K562 (cell line): Measurements from ENCODE around the gene POLL. TPM values are rescaled to one million over a fixed set of nuclear protein-coding genes. Genes with fewer than 3 reads are reported as not detected.

ENCODE experiments used
- BDP1 ChIP-seq: IDR thresholded peaks from 3 replicates; pipeline ENCODE4 v1.6.1; 2011; ENCODE audit not compliant: insufficient read length, insufficient read depth
- C11orf30 ChIP-seq: fragments of 450-650 bp; IDR thresholded peaks from 2 replicates; pipeline ENCODE4 v1.6.1; 2016; ENCODE audit warnings: low read depth, mild to moderate bottlenecking
- ETV5 ChIP-seq: sonication (generic); formaldehyde crosslinking; IDR thresholded peaks from 2 replicates; pipeline ENCODE4 v1.4.0; 2020; ENCODE audit warnings: low read depth, mild to moderate bottlenecking, missing genetic modification reagents
- FOXK2 ChIP-seq, 2 experiments: fragments of 450-650 bp; IDR thresholded peaks in 1 of 2; conservative IDR thresholded peaks in 1 of 2; 2 replicates each; pipeline ENCODE4 v1.6.1; 2016; ENCODE audit warnings: low read depth in 2 of 2, mild to moderate bottlenecking in 1 of 2
- FOXP1 ChIP-seq: sonication (generic); formaldehyde crosslinking; IDR thresholded peaks from 2 replicates; pipeline ENCODE4 v1.8.0; 2022; ENCODE audit warnings: mild to moderate bottlenecking, missing genetic modification reagents
- HCFC1 ChIP-seq: IDR thresholded peaks from 2 replicates; pipeline ENCODE4 v1.6.1; 2012; ENCODE audit warnings: low read depth, low read length, improper control_type of control experiment
- HDAC1 ChIP-seq, 2 experiments: fragments of 450-650 bp; IDR thresholded peaks; 2 replicates each; pipeline ENCODE4 v1.6.1; 2016 to 2017; ENCODE audit warnings: inconsistent platforms in 1 of 2, mild to moderate bottlenecking in 1 of 2, moderate library complexity in 1 of 2
- MAZ ChIP-seq, 2 experiments: fragments of 450-650 bp in 1 of 2; sonication (generic) in 1 of 2; formaldehyde crosslinking; IDR thresholded peaks in 1 of 2; conservative IDR thresholded peaks in 1 of 2; 2 replicates each; pipeline versions ENCODE4 v1.4.0 to v1.5.0; 2020; ENCODE audit warnings: mild to moderate bottlenecking in 1 of 2, missing genetic modification reagents in 1 of 2
- MLLT1 ChIP-seq, 2 experiments: fragments of 450-650 bp; IDR thresholded peaks; 2 replicates each; pipeline ENCODE4 v1.6.1; 2016
- PHF8 ChIP-seq: fragments of 200-600 bp; sonication (generic); IDR thresholded peaks from 2 replicates; pipeline ENCODE4 v1.6.1; 2012; ENCODE audit warnings: mixed run types, mild to moderate bottlenecking, inconsistent platforms, low read length, moderate library complexity, borderline replicate concordance
- POLR2A ChIP-seq: fragments of 450-650 bp; conservative IDR thresholded peaks from 2 replicates; pipeline ENCODE4 v1.6.1; 2016
- PRDM10 ChIP-seq: fragments of 450-650 bp; IDR thresholded peaks from 2 replicates; pipeline ENCODE4 v1.6.1; 2018; ENCODE audit not compliant: partially characterized antibody
- RB1 ChIP-seq: fragments of 450-650 bp; IDR thresholded peaks from 2 replicates; pipeline ENCODE4 v1.6.1; 2017; ENCODE audit warnings: low read depth, mild to moderate bottlenecking
- RBBP5 ChIP-seq: fragments of 200-600 bp; sonication (generic); IDR thresholded peaks from 2 replicates; pipeline ENCODE4 v1.6.1; 2012; ENCODE audit warnings: borderline replicate concordance, mild to moderate bottlenecking, low read length, control low read depth, inconsistent platforms; ENCODE audit not compliant: insufficient read depth, poor library complexity, severe bottlenecking
- TBP ChIP-seq: optimal IDR thresholded peaks from 2 replicates; pipeline ENCODE3; 2011; ENCODE audit warnings: low read depth, low read length, improper control_type of control experiment
- TOE1 ChIP-seq, 2 experiments: fragments of 450-650 bp in 1 of 2; sonication (generic) in 1 of 2; formaldehyde crosslinking in 1 of 2; IDR thresholded peaks; 2 replicates each; pipeline versions ENCODE4 v1.7.1 to v1.8.0; 2016 to 2022; ENCODE audit warnings: borderline replicate concordance in 2 of 2, mild to moderate bottlenecking in 2 of 2, antibody characterized with exemption in 1 of 2, inconsistent platforms in 1 of 2, low read depth in 1 of 2, missing genetic modification reagents in 1 of 2, moderate library complexity in 1 of 2
- ZBTB9 ChIP-seq: fragments of 450-650 bp; formaldehyde crosslinking; IDR thresholded peaks from 2 replicates; pipeline ENCODE4 v1.4.0; 2020; ENCODE audit warnings: mild to moderate bottlenecking, moderate library complexity
- ZNF124 ChIP-seq: sonication (generic); formaldehyde crosslinking; IDR thresholded peaks from 2 replicates; pipeline ENCODE4 v1.8.1; 2022; ENCODE audit warnings: missing genetic modification reagents
- ZNF134 ChIP-seq: fragments of 250-450 bp; sonication (Bioruptor Pico); conservative IDR thresholded peaks from 2 replicates; pipeline ENCODE4 v1.4.0; 2020
- ZNF140 ChIP-seq: fragments of 250-450 bp; sonication (Bioruptor Pico); IDR thresholded peaks from 2 replicates; pipeline ENCODE4 v1.8.0; 2021; ENCODE audit warnings: moderate library complexity, mild to moderate bottlenecking, inconsistent platforms
- ZNF232 ChIP-seq: sonication (generic); formaldehyde crosslinking; IDR thresholded peaks from 2 replicates; pipeline ENCODE4 v1.8.0; 2022; ENCODE audit warnings: mild to moderate bottlenecking, missing genetic modification reagents
- polyA plus RNA-seq, 8 experiments: library from polyadenylated mRNA; depleted of rRNA in 4 of 8; stranded (reverse) in 5 of 8; unstranded in 3 of 8; fragments of >200 nt; fragmentation: Nextera tagmentation in 2 of 8; fragmentation: Illumina TruSeq in 1 of 8; extraction: Ambion mirVana in 2 of 8; extraction: Trizol in 1 of 8; gene quantifications; 2 replicates each; pipeline versions ENCODE4 v1.2.1 to v1.2.3, GENCODE V29; 2011 to 2014; ENCODE audit warnings: inconsistent platforms in 1 of 8, missing spikeins in 1 of 8
- total RNA-seq, 7 experiments: library from RNA; depleted of rRNA in 6 of 7; stranded (reverse); fragments of >200 nt in 6 of 7; fragmentation: Illumina TruSeq in 2 of 7; extraction: Trizol in 2 of 7; gene quantifications; 2 replicates each; pipeline versions ENCODE4 v1.2.1 to v1.2.3, GENCODE V29; 2011 to 2021; ENCODE audit warnings: low replicate concordance in 1 of 7

The POLL gene
- total and polyA plus RNA-seq, 9 of the 15 experiments (the other 6 are each of a cell fraction or from before 2014, with no cell fraction given): 1.2 to 18.7 (median 10.9) TPM

GRCh38 chr10:101587725-101588653, at the start of gene POLL, which contains the start of gene DPCD (continued):
- TF ChIP-seq ZNF140 (no peak), PHF8 (peak; percentile 71; the same call in 1 of the 2 replicates), MLLT1 (IDR thresholded peaks at IDR 0.05) (no peak), PRDM10 (peak; percentile 46), ZBTB9 (CRISPR knock-in tag) (no peak), TOE1 (IDR thresholded peaks at IDR 0.05; ENCODE audit: borderline replicate concordance) (no peak), TOE1 (CRISPR knock-in tag; IDR thresholded peaks at IDR 0.05; ENCODE audit: borderline replicate concordance, low read depth) (0 out of 2 replicates have a peak, but pooled peaks have one; percentile 47), HCFC1 (peak; percentile 73), POLR2A (peak; percentile 68; the same call in 1 of the 2 replicates), RB1 (0 out of 2 replicates have a peak, but pooled peaks have one; percentile 33), ZNF232 (CRISPR knock-in tag) (no peak), FOXK2 (conservative IDR thresholded peaks at IDR 0.05 in 1 of 2, IDR thresholded peaks at IDR 0.05 in 1 of 2; ENCODE audit: low read depth in 2 of 2) (peak in 1 of 2 experiments; percentile 35; a peak in 1 of 4 replicates), BDP1 (no peak), ZNF124 (CRISPR knock-in tag) (no peak), MAZ (CRISPR knock-in tag; conservative IDR thresholded peaks at IDR 0.05 in 1 of 2, IDR thresholded peaks at IDR 0.05 in 1 of 2) (peak; percentile 20 to 62; a peak in 3 of 4 replicates), HDAC1 (IDR thresholded peaks at IDR 0.05) (peak in 1 of 2 experiments; percentile 92; a peak in 2 of 4 replicates), C11orf30 (peak; percentile 81), ZNF134 (no peak), RBBP5 (peak; percentile 55), ETV5 (no peak), FOXP1 (no peak), TBP (no peak)
